Globus pallidus (tissue), 1 donor: ENCODE data around the gene SEMA4D.

Experiments
- DNase-seq: peaks from one replicate; pipeline ENCODE4 v3.0.0-alpha.2; 2015; ENCODE audit warnings: low spot score

Gene SEMA4D

GRCh38 chr9:89529243-89530035 is 31.5 kb upstream of the SEMA4D start:
- peak; percentile 87 for DNase-seq

- DNase-seq = peak; percentile 55
These were observed 30.6 kb upstream of the SEMA4D start for GRCh38 chr9:89528540-89528939.

- DNase-seq = no peak
These were observed 30.2 kb upstream of the SEMA4D start for GRCh38 chr9:89528131-89528530.

- peak; percentile 74 for DNase-seq
These were observed 29.2 kb upstream of the SEMA4D start for GRCh38 chr9:89527084-89527483.

GRCh38 chr9:89526667-89527066 is 28.8 kb upstream of the SEMA4D start:
- no peak for DNase-seq

GRCh38 chr9:89525446-89526374 is 27.8 kb upstream of the SEMA4D start:
- DNase-seq = no peak

- DNase-seq = no peak
These were observed 27.1 kb upstream of the SEMA4D start for GRCh38 chr9:89524963-89525362.

- no peak for DNase-seq
These were observed 26.0 kb upstream of the SEMA4D start for GRCh38 chr9:89523948-89524347.

- no peak for DNase-seq
These were observed 25.0 kb upstream of the SEMA4D start for GRCh38 chr9:89522959-89523285.

- DNase-seq = peak; percentile 45
These were observed 24.5 kb upstream of the SEMA4D start for GRCh38 chr9:89522261-89522958.

GRCh38 chr9:89519366-89519805 is 21.5 kb upstream of the SEMA4D start:
- DNase-seq = no peak

- DNase-seq = no peak
These were observed 20.8 kb upstream of the SEMA4D start for GRCh38 chr9:89518466-89519365.

- DNase-seq = no peak
These were observed 17.5 kb upstream of the SEMA4D start for GRCh38 chr9:89515416-89515815.

- no peak for DNase-seq
These were observed 17.0 kb upstream of the SEMA4D start for GRCh38 chr9:89514956-89515355.

- DNase-seq = no peak
These were observed 16.4 kb upstream of the SEMA4D start for GRCh38 chr9:89514337-89514736.

- no peak for DNase-seq
These were observed 15.9 kb upstream of the SEMA4D start for GRCh38 chr9:89513837-89514236.

- no peak for DNase-seq
These were observed 14.5 kb upstream of the SEMA4D start for GRCh38 chr9:89512382-89512781.

GRCh38 chr9:89508951-89509615 is 11.2 kb upstream of the SEMA4D start:
- DNase-seq = no peak

- no peak for DNase-seq
These were observed 8.0 kb upstream of the SEMA4D start for GRCh38 chr9:89505911-89506310.

GRCh38 chr9:89505048-89505447 is 7.1 kb upstream of the SEMA4D start:
- no peak for DNase-seq

GRCh38 chr9:89502671-89503070 is 4.8 kb upstream of the SEMA4D start:
- DNase-seq = no peak
